ENCODE data around the gene MLEC. TPM values are rescaled to one million over a fixed set of nuclear protein-coding genes. Genes with fewer than 3 reads are reported as not detected.
"Not testable (repeated sequence)": the region's sequence is repeated elsewhere in the genome, so short reads cannot be mapped to it uniquely, and the experiment has no call there.

Gene MLEC
- total RNA-seq, 1 donor from 2014 or later, result 150 TPM

- intact Hi-C loops (cut with micrococcal nuclease), result no loop called here
- no peak overlapping the region for H3K4me3 Mint-ChIP-seq
- no peak for DNase-seq (ENCODE audit: low spot score)
- no peaks in the 10 kb centered on the region for H3K27me3 Mint-ChIP-seq (ENCODE audit: insufficient read depth)
- peaks cover 37% of the 10 kb centered on the region for H3K4me1 Mint-ChIP-seq (ENCODE audit: low read depth)
- peaks cover 42% of the 10 kb centered on the region for H3K36me3 Mint-ChIP-seq (ENCODE audit: low read depth)
- H3K9me3 Mint-ChIP-seq, result no peaks in the 10 kb centered on the region
- no peak overlapping the region for H3K27ac Mint-ChIP-seq
These were observed 34.2 kb downstream of the MLEC start for GRCh38 chr12:120720987-120721801.

- Mint-ChIP-seq H3K9me3 (no peaks in the 10 kb centered on the region), H3K4me3 (no peak overlapping the region), H3K4me1 (ENCODE audit: low read depth) (peaks cover 42% of the 10 kb centered on the region)
These were observed 34.9 kb downstream of the MLEC start for GRCh38 chr12:120721866-120722265.

GRCh38 chr12:120722784-120723183, 35.8 kb downstream of the MLEC start:
- Mint-ChIP-seq H3K4me3 (no peak overlapping the region), H3K27me3 (ENCODE audit: insufficient read depth) (no peaks in the 10 kb centered on the region), H3K4me1 (ENCODE audit: low read depth) (peaks cover 42% of the 10 kb centered on the region), H3K36me3 (ENCODE audit: low read depth) (peaks cover 37% of the 10 kb centered on the region), H3K9me3 (no peaks in the 10 kb centered on the region), H3K27ac (no peak overlapping the region)
- intact Hi-C loops (cut with micrococcal nuclease), result no loop called here
- DNase-seq (ENCODE audit: low spot score), result no peak

More at GRCh38 chr12:120721866-120722265, 34.9 kb downstream of the MLEC start:
- intact Hi-C loops (cut with micrococcal nuclease), result no loop called here
- Mint-ChIP-seq H3K27ac (no peak overlapping the region), H3K36me3 (ENCODE audit: low read depth) (peaks cover 37% of the 10 kb centered on the region), H3K27me3 (ENCODE audit: insufficient read depth) (no peaks in the 10 kb centered on the region)
- no peak for DNase-seq (ENCODE audit: low spot score)

GRCh38 chr12:120724720-120725119, 37.8 kb downstream of the MLEC start:
- peaks cover 31% of the 10 kb centered on the region for H3K36me3 Mint-ChIP-seq (ENCODE audit: low read depth)

GRCh38 chr12:120725151-120725658, 38.3 kb downstream of the MLEC start:
- H3K4me3 Mint-ChIP-seq, result peak overlapping the region; percentile 94
- H3K27me3 Mint-ChIP-seq (ENCODE audit: insufficient read depth), result no peaks in the 10 kb centered on the region
- intact Hi-C loops (cut with micrococcal nuclease), result loop anchor here (1.0 kb wide), 6 partner anchors 11 to 178 kb away; partner anchors contain the start of gene UNC119B
- H3K9me3 Mint-ChIP-seq, result no peaks in the 10 kb centered on the region
- DNase-seq (ENCODE audit: low spot score), result no peak
- peaks cover 33% of the 10 kb centered on the region for H3K36me3 Mint-ChIP-seq (ENCODE audit: low read depth)
- peak overlapping the region; percentile 65 for H3K27ac Mint-ChIP-seq
- peaks cover 25% of the 10 kb centered on the region for H3K4me1 Mint-ChIP-seq (ENCODE audit: low read depth)

More at GRCh38 chr12:120724720-120725119, 37.8 kb downstream of the MLEC start:
- Mint-ChIP-seq H3K4me3 (peak overlapping the region; percentile 94), H3K27me3 (ENCODE audit: insufficient read depth) (no peaks in the 10 kb centered on the region), H3K27ac (no peak overlapping the region), H3K9me3 (no peaks in the 10 kb centered on the region), H3K4me1 (ENCODE audit: low read depth) (peaks cover 25% of the 10 kb centered on the region)
- no peak for DNase-seq (ENCODE audit: low spot score)
- intact Hi-C loops (cut with micrococcal nuclease), result loop anchor here (1.0 kb wide), 6 partner anchors 10 to 179 kb away; partner anchors contain the start of gene UNC119B

GRCh38 chr12:120725659-120726509, 38.9 kb downstream of the MLEC start, which contains the start of gene ACADS:
Gene ACADS (plus strand): TSS chr12:120725826. CDS start chr12:120725886, 60 bp downstream.
- H3K4me1 Mint-ChIP-seq (ENCODE audit: low read depth), result peaks cover 22% of the 10 kb centered on the region

GRCh38 chr12:120726510-120726793, 39.5 kb downstream of the MLEC start:
- Mint-ChIP-seq H3K4me1 (ENCODE audit: low read depth) (peaks cover 20% of the 10 kb centered on the region), H3K27me3 (ENCODE audit: insufficient read depth) (no peaks in the 10 kb centered on the region), H3K36me3 (ENCODE audit: low read depth) (peaks cover 29% of the 10 kb centered on the region), H3K9me3 (no peaks in the 10 kb centered on the region), H3K27ac (peak overlapping the region; percentile 87), H3K4me3 (peak overlapping the region; percentile 94)
- intact Hi-C loops (cut with micrococcal nuclease), result no loop called here
- no peak for DNase-seq (ENCODE audit: low spot score)

More at GRCh38 chr12:120725659-120726509, 38.9 kb downstream of the MLEC start, which contains the start of gene ACADS:
- Mint-ChIP-seq H3K9me3 (no peaks in the 10 kb centered on the region), H3K27ac (peak within 1 kb of the TSS; percentile 87), H3K36me3 (ENCODE audit: low read depth) (peaks cover 32% of the 10 kb centered on the region), H3K27me3 (ENCODE audit: insufficient read depth) (no peaks in the 10 kb centered on the region), H3K4me3 (peak within 1 kb of the TSS; percentile 94)
- intact Hi-C loops (cut with micrococcal nuclease), result loop anchor here (1.0 kb wide), 6 partner anchors 12 to 177 kb away; partner anchors contain the start of gene UNC119B
- peak; percentile 89 for DNase-seq (ENCODE audit: low spot score)

GRCh38 chr12:120726961-120727360, 40.0 kb downstream of the MLEC start:
- intact Hi-C loops (cut with micrococcal nuclease), result no loop called here
- no peaks in the 10 kb centered on the region for H3K9me3 Mint-ChIP-seq
- no peak overlapping the region for H3K27ac Mint-ChIP-seq
- peak overlapping the region; percentile 94 for H3K4me3 Mint-ChIP-seq
- no peak for DNase-seq (ENCODE audit: low spot score)
- peaks cover 27% of the 10 kb centered on the region for H3K36me3 Mint-ChIP-seq (ENCODE audit: low read depth)
- peaks cover 20% of the 10 kb centered on the region for H3K4me1 Mint-ChIP-seq (ENCODE audit: low read depth)
- no peaks in the 10 kb centered on the region for H3K27me3 Mint-ChIP-seq (ENCODE audit: insufficient read depth)

- H3K4me3 Mint-ChIP-seq; H3K27ac Mint-ChIP-seq; H3K27me3 Mint-ChIP-seq (ENCODE audit: insufficient read depth); H3K9me3 Mint-ChIP-seq; intact Hi-C loops (cut with micrococcal nuclease); H3K4me1 Mint-ChIP-seq (ENCODE audit: low read depth); DNase-seq (ENCODE audit: low spot score): not testable (repeated sequence)
- H3K36me3 Mint-ChIP-seq (ENCODE audit: low read depth), result peaks cover 18% of the 10 kb centered on the region
These were observed 45.2 kb downstream of the MLEC start for GRCh38 chr12:120732198-120732597.

- intact Hi-C loops (cut with micrococcal nuclease), result no loop called here
- Mint-ChIP-seq H3K27me3 (ENCODE audit: insufficient read depth) (no peaks in the 10 kb centered on the region), H3K4me3 (no peak overlapping the region)
These were observed 46.6 kb downstream of the MLEC start for GRCh38 chr12:120733574-120733973.

GRCh38 chr12:120734210-120734609, 47.3 kb downstream of the MLEC start:
- H3K36me3 Mint-ChIP-seq (ENCODE audit: low read depth), result peaks cover 16% of the 10 kb centered on the region
- no peaks in the 10 kb centered on the region for H3K4me1 Mint-ChIP-seq (ENCODE audit: low read depth)
- intact Hi-C loops (cut with micrococcal nuclease), result no loop called here
- H3K27ac Mint-ChIP-seq, result no peak overlapping the region
- no peaks in the 10 kb centered on the region for H3K9me3 Mint-ChIP-seq
- no peak overlapping the region for H3K4me3 Mint-ChIP-seq
- no peaks in the 10 kb centered on the region for H3K27me3 Mint-ChIP-seq (ENCODE audit: insufficient read depth)
- no peak for DNase-seq (ENCODE audit: low spot score)

More at GRCh38 chr12:120733574-120733973, 46.6 kb downstream of the MLEC start:
- Mint-ChIP-seq H3K27ac (no peak overlapping the region), H3K36me3 (ENCODE audit: low read depth) (peaks cover 16% of the 10 kb centered on the region), H3K9me3 (no peaks in the 10 kb centered on the region), H3K4me1 (ENCODE audit: low read depth) (no peaks in the 10 kb centered on the region)
- DNase-seq (ENCODE audit: low spot score), result no peak

GRCh38 chr12:120735181-120735580, 48.2 kb downstream of the MLEC start:
- intact Hi-C loops (cut with micrococcal nuclease), result no loop called here
- H3K4me3 Mint-ChIP-seq, result no peak overlapping the region
- H3K9me3 Mint-ChIP-seq, result no peaks in the 10 kb centered on the region
- DNase-seq (ENCODE audit: low spot score), result no peak
- H3K4me1 Mint-ChIP-seq (ENCODE audit: low read depth), result no peaks in the 10 kb centered on the region
- H3K27me3 Mint-ChIP-seq (ENCODE audit: insufficient read depth), result no peaks in the 10 kb centered on the region
- no peak overlapping the region for H3K27ac Mint-ChIP-seq
- peaks cover 9% of the 10 kb centered on the region for H3K36me3 Mint-ChIP-seq (ENCODE audit: low read depth)

All from activated T-helper 1 cell treated with anti-CD3 and anti-CD28 coated beads, Interleukin-12 subunit alpha, Interleukin-12 subunit beta, Interleukin-2, Interleukin-4 antibody, amounts not matched to agents 30 ng/mL and 10 ng/mL and 1 ng/mL, durations not matched to agents 14 hours and 24 hours and 36 hours (primary cell).